Measurements from ENCODE around the gene MACROH2A2. TPM values are rescaled to one million over a fixed set of nuclear protein-coding genes. Genes with fewer than 3 reads are reported as not detected.

Gene MACROH2A2
- total and polyA plus RNA-seq, 10 of the 15 experiments (the other 5 are each of a cell fraction or from before 2014, with no cell fraction given): 0.14 to 0.24 TPM; not detected in 8

GRCh38 chr10:70132098-70133029 is 79.7 kb downstream of the MACROH2A2 start, which contains the start of gene AIFM2:
Gene AIFM2 (minus strand): TSS chr10:70132825. CDS start chr10:70124084, 8,741 bp downstream.
- in situ Hi-C loops (cut with MboI) (no loop called here), intact Hi-C loops (cut with micrococcal nuclease; ENCODE audit: unreplicated experiment) (no loop called here)
- ATAC-seq: peak; percentile 91
- WGBS (ENCODE audit: insufficient coverage, insufficient replicate concordance, low lambda C conversion rate, missing lambda C conversion rate): 11% methylated on average over 67 of the region's 80 CpGs
- H3K79me2 ChIP-seq (ENCODE audit: control insufficient read depth, insufficient read depth, low read length): peaks cover 29% of the 10 kb centered on the region
- ChIA-PET SMC1A (ENCODE audit: uncharacterized antibody, unreplicated experiment) (interaction anchor here (1.2 to 1.4 kb wide), 2 partner anchors 12 kb away, joined by 4 to 5 read pairs; no protein-coding TSS in a partner anchor), CTCF (interaction anchor here (0.6 to 2.2 kb wide), 5 partner anchors 10 to 959 kb away, joined by 3 to 18 read pairs (median 3); partner anchors contain the start of gene TYSND1), POLR2A (no interaction called here), RAD21 (ENCODE audit: unreplicated experiment) (interaction anchor here (1.0 kb wide), 1 partner anchor 14 kb away, joined by 3 read pairs; the partner anchor contains the start of gene TYSND1)
- H3K9me3 ChIP-seq (replicated peaks; ENCODE audit: control insufficient read depth, insufficient read depth, low read length): no peaks in the 10 kb centered on the region
- peaks cover 12% of the 10 kb centered on the region for H3K4me1 ChIP-seq (ENCODE audit: control insufficient read depth, insufficient read depth, low read length)
- H3K36me3 ChIP-seq (ENCODE audit: control insufficient read depth in 2 of 2, insufficient read depth in 2 of 2, low read length in 1 of 2): no peaks in the 10 kb centered on the region
- peak within 1 kb of the TSS; percentile 97 for H3K4me2 ChIP-seq (ENCODE audit: control insufficient read depth, insufficient read depth)
- H4K20me1 ChIP-seq (ENCODE audit: control insufficient read depth, insufficient read depth): no peaks in the 10 kb centered on the region
- peak within 1 kb of the TSS; percentile 92 for H2AFZ ChIP-seq (ENCODE audit: control insufficient read depth, low read depth, low read length)
- peak within 1 kb of the TSS; percentile 89 for H3K27ac ChIP-seq (ENCODE audit: control insufficient read depth, insufficient read depth)
- peak; percentile 57 for FAIRE-seq
- no peaks in the 10 kb centered on the region for H3K27me3 ChIP-seq (replicated peaks in 1 of 2; ENCODE audit: control insufficient read depth in 2 of 2, insufficient read depth in 2 of 2, low read length in 1 of 2)
- H3K4me3 ChIP-seq: peak within 1 kb of the TSS; percentile 83
- H3K9ac ChIP-seq (ENCODE audit: control insufficient read depth, insufficient read depth, low read length): peak within 1 kb of the TSS; percentile 96
- DNase-seq (ENCODE audit: low read depth, low spot score): no peak
- BruUV-seq (replicated peaks): no TSS peak
- TF ChIP-seq FOXK2 (IDR thresholded peaks at IDR 0.05) (no peak), RFX5 (IDR thresholded peaks at IDR 0.05; ENCODE audit: low read depth, low read length) (no peak), ZNF217 (IDR thresholded peaks at IDR 0.05) (peak; percentile 69; the same call in 1 of the 2 replicates), HDGF (IDR thresholded peaks at IDR 0.05) (no peak), CBX5 (IDR thresholded peaks at IDR 0.05; ENCODE audit: low read depth) (0 out of 2 replicates have a peak, but pooled peaks have one; percentile 70), RAD51 (IDR thresholded peaks at IDR 0.05) (no peak), SMARCA5 (IDR thresholded peaks at IDR 0.05) (0 out of 2 replicates have a peak, but pooled peaks have one; percentile 44), NBN (IDR thresholded peaks at IDR 0.05) (no peak), ZNF687 (IDR thresholded peaks at IDR 0.05) (peak; percentile 95), KLF5 (IDR thresholded peaks at IDR 0.05; ENCODE audit: partially characterized antibody) (no peak), MXI1 (IDR thresholded peaks at IDR 0.05; ENCODE audit: low read depth, low read length) (peak; percentile 65), SMAD1 (IDR thresholded peaks at IDR 0.05; ENCODE audit: low read depth, partially characterized antibody) (no peak), JUND (IDR thresholded peaks at IDR 0.05; ENCODE audit: low read depth, low read length) (no peak), POLR2AphosphoS2 (IDR thresholded peaks at IDR 0.05; ENCODE audit: low read depth, low read length) (no peak), RELA (IDR thresholded peaks at IDR 0.05; ENCODE audit: borderline replicate concordance, partially characterized antibody) (no peak), CHD2 (IDR thresholded peaks at IDR 0.05; ENCODE audit: borderline replicate concordance, low read depth, low read length) (peak; percentile 14; the same call in 1 of the 2 replicates), TBL1XR1 (IDR thresholded peaks at IDR 0.05; ENCODE audit: low read depth, low read length) (no peak), HDAC6 (IDR thresholded peaks at IDR 0.05; ENCODE audit: unreplicated experiment) (no peak), NR2C2 (IDR thresholded peaks at IDR 0.05; ENCODE audit: borderline replicate concordance, control insufficient read depth, insufficient read length, low read depth) (no peak), POU2F2 (IDR thresholded peaks at IDR 0.05; ENCODE audit: borderline replicate concordance, low read depth, low read length) (peak; percentile 16; the same call in 1 of the 3 replicates), RCOR1 (conservative IDR thresholded peaks at IDR 0.05; ENCODE audit: low read depth, low read length) (no peak), STAT3 (IDR thresholded peaks at IDR 0.05; ENCODE audit: low read depth, low read length) (no peak)

All from GM12878 (cell line).